Measurements from ENCODE around the gene SBF1. TPM values are rescaled to one million over a fixed set of nuclear protein-coding genes. Genes with fewer than 3 reads are reported as not detected.
A peak's percentile ranks its signal among the peaks of the same experiment; 100 is the strongest.
"Not testable (repeated sequence)": the region's sequence is repeated elsewhere in the genome, so short reads cannot be mapped to it uniquely, and the experiment has no call there.

SBF1 gene
- total RNA-seq, 1 donor from 2014 or later, result 35.3 TPM

DNA sequence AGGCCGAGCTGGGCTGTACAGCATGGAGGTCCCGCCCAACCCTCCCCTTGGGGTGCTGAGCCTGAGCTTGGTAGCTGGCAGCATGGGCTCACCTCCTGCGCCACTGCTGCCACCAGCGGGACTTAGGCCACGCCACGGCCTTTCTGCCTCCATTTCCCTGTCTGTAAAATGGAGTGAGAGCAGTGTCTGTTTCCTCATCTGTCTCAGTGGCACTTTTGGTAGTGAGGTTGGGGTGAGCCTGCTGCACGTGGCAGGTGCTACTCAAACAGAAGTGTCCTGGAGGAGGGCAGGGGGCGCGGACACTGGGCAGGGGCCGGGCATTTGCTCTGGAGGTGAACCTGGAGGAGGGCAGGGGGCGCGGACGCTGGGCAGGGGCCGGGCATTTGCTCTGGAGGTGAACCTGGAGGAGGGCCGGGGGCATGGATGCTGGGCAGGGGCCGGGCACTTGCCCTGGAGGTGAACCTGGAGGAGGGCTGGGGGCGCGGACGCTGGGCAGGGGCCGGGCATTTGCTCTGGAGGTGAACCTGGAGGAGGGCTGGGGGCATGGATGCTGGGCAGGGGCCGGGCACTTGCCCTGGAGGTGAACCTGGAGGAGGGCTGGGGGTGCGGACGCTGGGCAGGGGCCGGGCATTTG, 41.8 kb downstream of the SBF1 start:
- not testable (repeated sequence) for DNase-seq (ENCODE audit: low read depth in 2 of 2)

DNA sequence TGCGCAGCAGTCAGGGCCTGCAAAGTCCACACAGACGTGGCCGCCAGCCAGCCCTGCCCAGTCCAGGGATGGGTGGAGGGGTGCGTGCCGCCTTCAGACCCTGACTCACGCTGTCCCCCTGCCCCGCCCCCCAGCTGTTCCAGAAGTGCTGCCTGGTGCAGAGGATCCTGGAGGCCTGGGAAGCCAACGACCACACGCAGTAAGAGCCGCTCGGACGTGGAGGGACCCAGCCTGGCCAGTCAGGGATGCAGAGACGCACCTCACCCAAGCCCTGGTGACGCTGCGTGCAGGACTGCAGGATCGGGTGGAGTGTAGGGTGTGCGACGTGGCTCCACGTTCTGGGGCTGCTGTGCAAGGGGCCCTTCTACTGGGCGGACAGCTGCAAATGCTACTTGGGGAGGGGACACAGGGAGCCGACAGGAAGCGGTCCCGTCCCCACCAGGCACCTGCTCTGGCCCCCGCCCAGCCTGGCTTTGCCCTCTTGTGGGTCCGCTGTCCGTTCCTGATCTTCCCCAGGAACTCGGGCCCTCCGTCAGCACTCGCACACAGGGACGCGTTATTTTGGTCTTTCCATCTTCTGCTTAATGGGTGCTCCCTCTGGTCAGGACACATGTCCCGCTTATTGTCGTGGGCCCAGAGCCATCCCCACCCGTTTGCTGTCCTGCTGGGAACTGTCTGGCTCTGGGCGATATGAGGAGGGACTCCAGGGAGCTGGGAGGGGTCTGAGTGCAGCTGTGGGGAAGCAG, 42.5 kb downstream of the SBF1 start:
- peak in 1 of 2 donors; percentile 0 for DNase-seq (ENCODE audit: low read depth in 2 of 2)

DNA sequence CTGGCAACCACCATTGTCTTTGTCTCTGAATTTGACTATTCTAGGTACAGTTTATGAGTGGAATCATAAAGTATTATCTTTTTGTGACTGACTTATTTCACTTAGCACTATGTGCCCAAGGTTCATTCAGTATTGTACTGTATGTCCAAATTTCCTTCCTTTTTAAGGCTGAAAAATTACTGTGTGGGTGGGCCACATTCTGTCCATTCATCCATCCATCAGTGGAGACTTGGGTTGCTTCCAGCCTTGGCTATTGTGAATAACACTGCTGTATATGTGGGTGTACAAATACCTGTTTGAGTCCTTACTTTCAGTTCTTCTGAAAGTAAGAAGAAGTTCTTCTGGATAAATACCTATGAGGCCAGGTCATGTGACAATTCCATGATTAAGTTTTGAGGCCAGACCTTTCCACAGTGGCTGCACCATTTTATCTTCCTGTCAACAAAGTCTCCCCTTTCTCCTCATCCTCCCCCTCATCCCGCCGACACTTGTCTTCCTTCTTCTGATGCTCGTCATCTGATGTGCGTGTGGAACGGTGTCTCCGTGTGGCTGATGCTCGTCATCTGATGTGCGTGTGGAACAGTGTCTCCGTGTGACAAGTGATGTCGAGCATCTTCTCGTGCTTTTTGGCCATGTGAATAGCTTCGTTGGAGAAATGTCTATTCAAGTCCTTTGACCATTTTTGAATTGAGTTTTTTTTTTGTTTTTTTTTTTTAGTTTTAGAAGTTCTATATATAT, 49.5 kb downstream of the SBF1 start:
- peak in 1 of 2 donors; percentile 73 for DNase-seq (ENCODE audit: low read depth in 2 of 2)

DNA sequence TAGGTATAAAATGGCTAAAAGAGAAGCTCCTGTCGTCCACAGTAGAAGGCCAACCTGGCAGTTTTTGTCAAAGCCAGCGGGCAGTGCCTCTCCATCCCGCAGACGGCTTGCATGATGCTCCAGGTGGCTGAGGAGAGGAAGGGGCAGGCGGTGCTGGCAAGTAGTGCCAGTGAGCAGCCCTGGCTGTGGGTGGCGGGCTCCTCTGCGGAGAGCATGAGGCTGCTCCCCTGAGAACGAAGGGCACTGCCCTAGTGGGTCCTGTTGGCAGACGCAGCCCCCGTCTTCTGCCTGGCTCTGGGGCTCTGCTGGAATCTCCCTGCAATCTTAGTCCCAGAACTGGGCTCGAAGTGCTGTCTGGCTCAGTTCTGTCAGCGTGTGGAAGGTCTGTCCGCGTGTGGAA, 50.9 kb downstream of the SBF1 start:
- no peak for DNase-seq (ENCODE audit: low read depth in 2 of 2)

DNA sequence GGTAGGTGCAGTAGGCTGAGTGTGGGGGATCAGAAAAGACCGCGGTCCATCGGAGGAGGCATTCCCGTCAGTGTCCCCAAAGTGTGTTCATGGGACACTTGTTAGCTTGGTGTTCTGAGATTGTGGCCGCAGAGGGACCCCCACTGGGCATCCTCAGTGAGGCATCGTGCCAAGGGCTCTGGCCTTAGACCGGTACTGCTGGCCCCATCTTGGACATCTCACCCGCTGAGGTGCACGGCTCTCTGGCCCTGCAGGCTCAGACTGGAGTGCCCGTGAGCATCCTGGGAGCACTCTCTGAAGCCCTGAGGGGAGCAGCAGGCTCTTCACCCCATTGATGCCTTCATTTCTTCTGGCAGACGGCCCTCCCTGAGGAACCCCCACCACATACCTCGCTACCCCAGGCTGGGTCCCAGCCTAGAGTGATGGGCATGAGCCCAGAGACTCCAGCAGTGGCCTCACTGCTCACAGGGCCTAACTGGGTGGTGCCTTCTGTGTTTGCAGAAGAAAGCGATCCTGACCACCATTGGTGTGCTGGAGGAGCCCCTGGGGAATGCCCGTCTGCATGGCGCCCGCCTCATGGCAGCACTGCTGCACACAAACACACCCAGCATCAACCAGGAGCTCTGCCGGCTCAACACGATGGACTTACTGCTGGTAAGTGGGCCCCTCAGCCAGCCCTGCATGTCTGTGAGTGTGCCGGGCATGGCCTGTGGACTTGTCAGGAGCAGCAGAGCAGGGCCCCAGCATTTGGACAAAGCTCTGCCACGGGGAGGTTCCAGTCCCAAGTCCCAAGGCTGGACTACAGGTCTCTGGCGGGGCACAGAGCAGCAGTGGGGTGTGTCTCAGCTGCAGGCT, 51.6 kb downstream of the SBF1 start:
- peak in 1 of 2 donors; percentile 0 for DNase-seq (ENCODE audit: low read depth in 2 of 2)

DNA sequence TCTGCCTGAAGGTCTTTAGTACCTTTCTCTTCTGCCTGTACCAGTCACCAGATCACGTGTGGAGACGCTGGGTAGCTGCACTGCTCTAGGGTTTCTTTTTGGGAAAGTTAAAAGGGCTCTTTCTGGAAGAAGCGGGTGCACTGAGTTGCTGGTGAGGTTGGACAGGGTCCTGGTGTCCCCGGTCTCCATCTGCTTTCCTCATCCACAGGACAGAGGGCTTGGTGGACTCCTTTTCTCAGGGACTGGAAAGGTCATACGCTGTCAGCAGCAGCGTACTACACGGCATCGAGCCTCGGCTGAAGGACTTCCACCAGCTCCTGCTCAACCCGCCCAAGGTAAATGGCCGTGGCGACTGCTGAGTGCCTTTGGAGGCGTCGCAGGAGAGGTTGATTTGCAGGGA, 52.8 kb downstream of the SBF1 start:
- DNase-seq (ENCODE audit: low read depth in 2 of 2), result no peak

DNA sequence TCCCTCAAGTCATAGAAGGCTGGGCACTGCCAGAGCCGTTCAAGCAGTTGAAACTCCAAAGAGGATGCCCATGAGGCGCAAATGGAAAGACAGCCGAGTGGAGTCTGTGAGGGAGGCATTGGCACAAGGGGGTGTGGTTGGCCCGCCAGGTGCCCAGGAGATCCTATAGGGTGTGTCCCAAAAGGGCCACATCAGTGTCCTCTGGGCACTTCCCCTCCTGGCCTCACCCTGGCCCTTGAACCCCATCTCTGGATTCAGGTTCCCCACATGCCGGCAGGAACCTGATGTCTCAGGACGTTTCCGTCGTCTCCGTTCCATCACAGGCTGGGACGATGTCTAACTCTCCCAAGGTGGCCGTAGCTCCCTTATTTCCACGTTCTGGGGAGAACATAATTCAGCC, 54.3 kb downstream of the SBF1 start:
- DNase-seq (ENCODE audit: low read depth in 2 of 2), result no peak

DNA sequence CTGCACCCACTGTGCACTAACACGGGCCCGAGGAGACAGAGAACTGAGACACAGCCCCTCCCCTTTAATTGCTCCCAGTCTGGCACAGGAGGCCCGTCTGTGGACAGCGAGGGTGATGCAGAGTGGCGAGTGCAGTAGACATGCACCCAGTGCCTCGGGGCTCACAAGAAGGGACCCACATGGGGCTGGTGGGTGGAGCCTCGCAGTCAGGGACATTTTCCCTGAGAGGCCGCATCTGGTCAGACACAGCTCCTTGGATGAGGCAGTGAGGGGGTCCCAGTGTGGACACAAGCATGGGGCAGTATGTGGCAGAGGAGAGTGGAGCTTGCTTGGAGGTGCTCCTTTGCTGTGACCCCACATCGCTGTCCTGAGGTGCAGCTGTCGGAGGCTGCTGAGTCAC, 54.8 kb downstream of the SBF1 start:
- DNase-seq (ENCODE audit: low read depth in 2 of 2), result no peak

DNA sequence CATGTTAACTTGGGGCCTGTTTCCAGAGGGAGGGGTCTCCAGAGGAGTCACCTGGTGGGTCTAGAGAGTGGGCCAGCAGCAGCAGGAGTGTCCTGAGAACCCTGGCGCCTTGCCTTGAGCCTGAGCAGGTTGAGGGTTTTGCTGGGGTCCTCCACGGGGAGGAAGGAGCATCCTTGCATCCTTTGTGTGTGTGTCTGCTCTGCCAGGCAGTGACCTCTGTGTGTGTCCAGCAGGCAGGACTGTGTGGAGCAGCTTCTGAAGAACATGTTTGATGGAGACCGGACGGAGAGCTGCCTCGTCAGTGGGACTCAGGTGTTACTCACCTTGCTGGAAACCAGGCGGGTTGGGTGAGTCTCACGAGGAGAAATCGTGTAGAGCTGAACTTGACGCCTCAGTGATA, 55.7 kb downstream of the SBF1 start:
- no peak for DNase-seq (ENCODE audit: low read depth in 2 of 2)

DNA sequence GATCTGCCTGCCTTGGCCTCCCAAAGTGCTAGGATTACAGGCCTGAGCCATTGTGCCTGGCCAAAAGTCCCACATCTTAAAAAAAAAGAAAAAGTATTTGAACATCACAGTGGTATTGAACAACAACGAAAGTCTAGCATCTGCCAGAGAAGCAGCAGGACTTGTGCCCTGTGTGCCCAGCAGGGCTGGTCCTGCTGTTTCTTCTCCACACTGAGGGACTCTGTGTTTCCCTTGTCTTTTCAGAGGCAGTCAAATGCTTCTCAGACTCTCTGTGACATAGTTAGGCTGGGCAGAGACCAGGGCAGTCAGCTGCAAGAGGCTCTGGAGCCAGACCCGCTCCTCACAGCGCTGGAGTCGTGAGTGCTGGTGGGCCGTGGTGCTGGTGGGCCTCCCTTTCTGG, 56.2 kb downstream of the SBF1 start:
- DNase-seq (ENCODE audit: low read depth in 2 of 2), result no peak

DNA sequence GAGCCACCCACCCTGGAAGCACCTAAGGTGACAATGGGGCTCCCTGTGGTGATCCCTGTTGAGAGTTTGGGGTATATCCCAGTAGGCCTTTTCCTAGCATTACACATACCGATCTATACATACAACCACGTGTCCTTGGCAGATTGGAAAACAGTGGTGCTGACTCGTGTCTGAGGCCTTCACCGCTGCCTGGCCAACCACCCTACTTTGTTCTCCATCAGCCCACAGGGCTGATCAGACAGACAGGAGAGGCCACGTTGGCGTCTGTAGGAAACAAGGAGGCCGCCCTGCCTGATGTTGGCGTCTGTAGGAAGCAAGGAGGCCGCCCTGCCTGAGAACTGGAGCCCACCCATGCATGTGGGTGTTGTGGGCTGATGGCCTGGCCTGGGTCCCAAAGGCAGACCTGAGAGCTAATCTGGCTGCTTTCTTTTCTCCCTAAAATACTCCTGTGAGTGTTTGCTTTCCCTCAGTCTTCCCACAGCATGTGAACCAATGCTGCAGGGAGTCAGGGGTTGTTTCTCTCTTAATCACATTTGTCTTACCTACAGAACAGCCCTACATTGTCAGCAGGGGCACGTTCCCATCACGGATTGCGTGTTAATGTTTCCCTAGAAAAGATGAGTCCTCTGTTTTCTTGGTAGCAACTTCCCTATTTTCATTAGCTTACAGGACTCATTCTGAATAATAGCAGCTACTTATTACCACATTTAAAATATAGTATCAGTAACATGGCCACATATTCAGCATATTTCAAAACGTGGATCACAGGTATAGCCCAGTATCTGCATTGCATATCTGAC, 57.2 kb downstream of the SBF1 start:
- DNase-seq (ENCODE audit: low read depth in 2 of 2), result no peak

DNA sequence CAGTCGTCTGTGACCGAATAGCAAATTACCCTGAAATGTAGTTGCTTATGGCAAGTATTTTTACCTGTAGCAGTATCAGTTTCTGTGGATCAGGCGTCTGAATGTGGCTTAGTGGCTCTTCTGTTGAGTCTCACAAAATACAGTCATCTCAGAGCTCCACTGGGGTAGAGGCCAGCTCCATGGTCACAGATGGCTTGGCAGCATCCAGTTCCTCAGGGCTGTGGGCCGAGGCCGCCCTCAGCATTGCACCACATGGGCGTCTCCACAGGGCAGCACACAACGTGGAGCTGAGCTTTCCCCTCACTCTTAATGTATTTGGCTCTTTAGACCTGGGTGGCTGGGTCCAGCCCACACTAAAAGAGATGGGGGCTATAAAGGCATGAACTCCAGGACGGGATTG, 57.8 kb downstream of the SBF1 start:
- no peak for DNase-seq (ENCODE audit: low read depth in 2 of 2)

DNA sequence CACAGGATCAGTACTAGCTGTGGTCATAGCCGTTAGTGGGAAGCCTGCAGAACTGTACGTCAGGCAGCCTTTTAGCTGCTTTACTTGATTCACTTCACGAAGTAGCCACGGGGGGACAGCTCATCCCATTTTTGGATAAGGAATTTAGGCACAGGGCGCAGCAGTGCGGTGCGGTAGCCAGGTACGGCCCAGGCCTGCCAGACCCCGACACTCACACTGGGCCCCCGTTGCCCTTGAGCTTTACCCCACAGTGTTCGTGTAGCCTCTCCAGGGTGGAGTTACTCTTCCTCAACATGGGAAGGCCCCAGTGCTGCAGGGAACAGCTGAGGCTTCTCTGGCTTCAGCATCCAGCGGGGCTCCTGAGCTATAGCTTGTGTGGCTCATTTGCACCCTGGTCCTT, 59.4 kb downstream of the SBF1 start:
- no peak for DNase-seq (ENCODE audit: low read depth in 2 of 2)

DNA sequence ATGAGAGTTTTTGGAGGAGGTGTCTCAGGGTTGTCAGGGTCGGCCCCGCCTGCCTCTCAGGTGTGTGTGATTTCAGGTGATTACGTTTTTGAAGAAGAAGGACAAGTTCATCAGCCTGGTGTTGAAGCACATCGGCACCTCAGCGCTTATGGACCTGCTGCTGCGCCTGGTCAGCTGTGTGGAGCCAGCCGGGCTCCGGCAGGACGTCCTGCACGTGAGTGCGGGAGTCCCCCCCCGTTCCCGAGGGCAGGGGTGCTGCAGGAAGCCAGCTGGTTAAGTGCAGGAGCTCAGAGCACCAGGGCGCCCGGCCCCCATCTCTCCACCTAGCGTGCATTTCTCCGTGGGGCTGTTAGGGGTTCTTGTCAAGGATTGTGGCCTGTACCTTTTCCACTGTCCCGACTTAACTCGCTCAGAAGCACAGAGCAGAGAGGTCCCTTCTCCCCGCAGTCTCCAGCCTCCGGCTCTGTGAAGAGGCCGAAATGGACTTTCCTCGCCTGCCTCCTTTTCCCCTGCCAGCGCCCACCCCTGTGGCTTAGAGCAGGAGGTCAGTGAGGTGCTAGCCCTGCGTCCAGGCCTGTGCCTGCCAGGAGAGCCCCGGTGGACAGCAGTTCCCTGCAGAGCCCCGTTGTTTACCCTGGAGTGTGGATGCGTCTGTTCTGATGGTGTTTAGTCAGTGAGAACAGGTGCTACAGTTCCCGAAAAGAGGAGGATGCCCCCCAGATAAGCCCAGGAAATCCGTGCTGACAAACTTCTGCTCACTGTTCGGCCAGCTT, 60.2 kb downstream of the SBF1 start:
- no peak for DNase-seq (ENCODE audit: low read depth in 2 of 2)

DNA sequence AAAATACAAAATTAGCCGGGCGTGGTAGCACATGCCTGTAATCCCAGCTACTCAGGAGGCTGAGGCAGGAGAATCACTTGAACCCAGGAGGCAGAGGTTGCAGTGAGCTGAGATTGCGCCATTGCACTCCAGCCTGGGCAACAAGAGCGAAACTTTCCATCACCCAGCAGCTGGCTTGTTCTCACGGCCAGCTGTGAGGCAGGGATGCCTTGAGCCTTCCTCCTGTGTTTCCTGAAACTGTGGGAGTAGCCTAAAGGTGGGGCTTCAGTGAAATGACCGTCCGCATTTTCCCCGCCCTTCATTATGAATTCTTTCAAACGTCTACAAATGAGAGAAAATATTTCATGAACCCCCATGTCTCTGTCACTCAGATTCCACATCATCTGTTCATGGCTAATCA, 65.9 kb downstream of the SBF1 start:
- DNase-seq (ENCODE audit: low read depth in 2 of 2), result not testable (repeated sequence)

DNA sequence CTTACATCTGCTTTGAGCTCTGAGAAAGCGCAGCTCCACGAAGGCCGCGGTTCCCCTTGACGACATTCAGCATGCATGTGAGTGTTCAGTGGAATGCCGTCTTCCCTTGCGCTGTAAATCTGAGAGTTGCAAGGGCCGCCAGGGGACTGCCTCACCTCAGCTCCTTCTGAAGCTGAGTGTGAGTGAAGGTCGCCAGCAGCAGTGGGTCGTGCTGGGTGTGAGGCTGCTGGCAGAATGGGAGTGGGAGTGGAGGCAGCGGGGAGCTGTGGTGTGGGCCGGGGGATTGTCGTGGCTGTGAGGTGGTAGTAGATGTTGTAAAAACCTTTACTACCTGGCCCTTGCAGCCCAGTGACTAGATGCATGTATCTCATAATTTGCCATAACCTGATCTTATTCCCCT, 66.5 kb downstream of the SBF1 start:
- DNase-seq (ENCODE audit: low read depth in 2 of 2), result no peak

DNA sequence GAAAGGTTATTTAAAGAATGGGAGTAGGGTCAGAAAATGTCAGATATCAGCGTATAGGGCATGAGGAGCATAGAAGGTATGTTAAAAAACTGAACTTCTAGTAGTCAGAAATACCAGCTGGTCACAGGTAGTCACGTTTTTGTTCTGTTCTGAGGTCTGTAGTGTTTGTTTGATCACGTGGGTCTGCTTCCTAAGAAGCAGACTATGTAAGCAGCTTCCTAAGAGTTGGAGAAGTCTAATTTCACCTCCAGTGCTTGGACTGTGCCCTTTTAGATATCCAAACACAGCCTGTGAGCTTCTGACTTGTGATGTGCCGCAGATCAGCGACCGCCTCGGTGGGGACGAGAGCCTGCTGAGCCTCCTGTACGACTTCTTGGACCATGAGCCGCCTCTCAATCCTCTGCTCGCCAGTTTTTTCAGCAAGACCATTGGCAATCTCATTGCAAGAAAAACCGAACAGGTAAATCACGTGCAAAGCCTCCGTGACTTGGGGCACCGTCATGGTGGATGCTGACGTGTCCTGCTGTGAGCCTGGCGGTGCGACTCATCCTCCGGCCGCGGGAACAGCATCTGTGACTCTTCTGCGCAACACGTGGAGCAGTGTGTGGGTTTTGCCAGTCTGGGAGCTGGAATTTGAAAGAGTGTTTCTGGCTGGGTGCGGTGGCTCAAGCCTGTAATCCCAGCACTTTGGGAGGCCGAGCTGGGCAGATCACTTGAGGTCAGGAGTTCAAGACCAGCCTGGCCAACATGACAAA, 68.2 kb downstream of the SBF1 start:
- DNase-seq (ENCODE audit: low read depth in 2 of 2), result no peak

DNA sequence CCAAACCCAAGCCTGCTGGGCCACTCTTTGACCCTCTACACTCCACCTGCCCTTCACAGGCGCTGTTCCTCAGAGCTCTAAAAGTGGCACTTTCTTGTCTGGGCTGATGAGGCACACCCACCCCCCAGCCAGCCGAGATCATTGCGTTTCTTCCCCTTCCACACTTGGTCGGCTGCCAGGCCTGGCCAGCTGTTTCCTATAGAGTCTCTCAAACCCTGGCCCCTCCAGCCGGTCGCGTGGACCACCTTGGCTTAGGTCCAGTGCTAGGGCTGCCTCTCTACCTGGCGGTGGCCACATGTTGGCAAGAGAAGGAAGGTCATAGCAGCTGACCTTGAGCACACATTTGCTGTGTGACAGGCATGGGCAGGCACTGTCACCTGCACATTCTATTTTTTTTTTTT, 71.1 kb downstream of the SBF1 start:
- peak; percentile 84 to 87 for DNase-seq (ENCODE audit: low read depth in 2 of 2)

DNA sequence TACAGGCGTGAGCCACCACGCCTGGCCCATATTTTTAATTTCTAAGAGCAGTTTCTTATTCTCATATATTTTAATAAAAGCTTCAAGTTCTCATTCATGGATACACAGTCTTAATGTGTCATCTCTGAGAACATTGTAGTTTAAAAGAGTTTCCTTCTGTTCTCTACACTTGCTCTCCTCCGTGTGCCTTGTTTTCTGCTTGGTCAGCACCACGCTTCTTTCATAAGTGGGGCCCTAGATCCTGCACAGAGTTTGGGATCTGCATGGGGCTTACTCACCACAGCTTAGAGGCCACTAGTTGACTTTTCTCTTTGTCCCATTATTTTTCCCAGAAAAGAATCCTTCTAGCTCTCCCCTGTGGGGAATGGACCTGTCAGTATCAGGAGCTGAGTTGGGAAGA, 72.9 kb downstream of the SBF1 start:
- DNase-seq (ENCODE audit: low read depth in 2 of 2), result no peak
